Pulmonary artery endothelial cell (primary cell): Measurements from ENCODE around the gene EPHA1. TPM values are rescaled to one million over a fixed set of nuclear protein-coding genes. Genes with fewer than 3 reads are reported as not detected.

Experiments
- DNase-seq: peaks from one replicate; pipeline ENCODE4 v3.0.0-alpha.2; 2011; ENCODE audit warnings: low read depth, low spot score
- total RNA-seq: library from RNA; depleted of rRNA; stranded (reverse); fragments of >200 nt; gene quantifications from 2 replicates; pipeline ENCODE4 v1.2.3, GENCODE V29; 2014

EPHA1 gene
- under 0.01 and 0.07 TPM in 2 replicates for total RNA-seq

- DNase-seq = no peak
Observed at GRCh38 chr7:143408686-143409561, at the start of gene EPHA1. TSS of gene EPHA1 (minus strand) at chr7:143408856. CDS start at chr7:143408805, 51 bp downstream.

- no peak for DNase-seq
Observed at GRCh38 chr7:143458263-143458662, 49.6 kb upstream of the EPHA1 start.

GRCh38 chr7:143456992-143457793, 48.5 kb upstream of the EPHA1 start:
- no peak for DNase-seq

- DNase-seq = no peak
Observed at GRCh38 chr7:143455942-143456341, 47.3 kb upstream of the EPHA1 start.

GRCh38 chr7:143455491-143455890, 46.8 kb upstream of the EPHA1 start:
- no peak for DNase-seq

- no peak for DNase-seq
Observed at GRCh38 chr7:143454091-143454680, 45.5 kb upstream of the EPHA1 start.

GRCh38 chr7:143452495-143452894, 43.8 kb upstream of the EPHA1 start:
- no peak for DNase-seq

GRCh38 chr7:143451746-143452145, 43.1 kb upstream of the EPHA1 start:
- DNase-seq = no peak

GRCh38 chr7:143451122-143451521, 42.5 kb upstream of the EPHA1 start:
- DNase-seq = no peak

- DNase-seq = no peak
Observed at GRCh38 chr7:143449793-143450192, 41.1 kb upstream of the EPHA1 start.

GRCh38 chr7:143448429-143448828, 39.8 kb upstream of the EPHA1 start:
- DNase-seq = no peak

GRCh38 chr7:143447466-143447865, 38.8 kb upstream of the EPHA1 start:
- no peak for DNase-seq

- no peak for DNase-seq
Observed at GRCh38 chr7:143444785-143445184, 36.1 kb upstream of the EPHA1 start.

GRCh38 chr7:143444063-143444782, 35.6 kb upstream of the EPHA1 start:
- no peak for DNase-seq

- DNase-seq = no peak
Observed at GRCh38 chr7:143443153-143443552, 34.5 kb upstream of the EPHA1 start, which contains the start of gene TAS2R60. TSS of gene TAS2R60 (plus strand) at chr7:143443453. CDS start at chr7:143443453, 0 bp downstream.

GRCh38 chr7:143439866-143440265, 31.2 kb upstream of the EPHA1 start:
- no peak for DNase-seq

- DNase-seq = no peak
Observed at GRCh38 chr7:143437578-143437977, 28.9 kb upstream of the EPHA1 start.

- DNase-seq = no peak
Observed at GRCh38 chr7:143436325-143436946, 27.8 kb upstream of the EPHA1 start.

- no peak for DNase-seq
Observed at GRCh38 chr7:143435266-143435665, 26.6 kb upstream of the EPHA1 start.

- no peak for DNase-seq
Observed at GRCh38 chr7:143434660-143435059, 26.0 kb upstream of the EPHA1 start.

GRCh38 chr7:143433759-143434158, 25.1 kb upstream of the EPHA1 start:
- DNase-seq = no peak
